A549 (cell line): ENCODE data around the gene LDLRAP1. TPM values are rescaled to one million over a fixed set of nuclear protein-coding genes. Genes with fewer than 3 reads are reported as not detected.

Experiments used
- ATAC-seq, 2 experiments: fragments of 200-7000 bp in 1 of 2; fragments of >200 bp in 1 of 2; cut with Nextera tagmentation in 1 of 2; cut with Tn5 transposase in 1 of 2; 3 replicates each; pipeline versions ENCODE4 v1.8.0 to v1.9.1; 2018 to 2020; ENCODE audit warnings: mild to moderate bottlenecking in 1 of 2, moderate library complexity in 1 of 2
- CTCF ChIA-PET: fragments of 300-600 bp; sonication (Branson Sonifier 250); formaldehyde crosslinking; extraction: SDS; loops from one replicate; lab custom pipeline; 2021; ENCODE audit warnings: antibody characterized with exemption, inconsistent platforms; lab: Yijun Ruan, JAX
- POLR2A ChIA-PET: fragments of 350-600 bp; formaldehyde crosslinking; extraction: SDS; loops from one replicate; lab custom pipeline; 2021; ENCODE audit warnings: antibody characterized with exemption, inconsistent platforms; lab: Yijun Ruan, JAX
- DNase-seq, 2 experiments: peaks; one replicate each; pipeline versions ENCODE4 v3.0.0 to v3.0.0-alpha.2; 2011 to 2016; ENCODE audit warnings: low read depth in 1 of 2, low spot score in 1 of 2
- FAIRE-seq: peaks from 2 replicates; lab custom pipeline; 2011; peaks lifted over from hg19 to GRCh38; lab: Jason Lieb, UNC
- H3K27ac ChIP-seq, 2 experiments: fragments of >200 bp; sonication (Bioruptor Twin); formaldehyde crosslinking; 3 replicates each; pipeline ENCODE4 v1.5.1; 2016 to 2017
- H3K4me1 ChIP-seq: fragments of >200 bp; sonication (Bioruptor Twin); formaldehyde crosslinking; 3 replicates; pipeline ENCODE4 v1.6.1; 2016
- H3K4me2 ChIP-seq: fragments of >200 bp; sonication (Bioruptor Twin); formaldehyde crosslinking; 3 replicates; pipeline ENCODE4 v1.6.1; 2016
- H3K4me3 ChIP-seq: fragments of >200 bp; sonication (Bioruptor Twin); formaldehyde crosslinking; 3 replicates; pipeline ENCODE4 v1.5.1; 2016
- H3K9me3 ChIP-seq: fragments of >200 bp; sonication (Bioruptor Twin); formaldehyde crosslinking; 3 replicates; pipeline ENCODE4 v1.6.1; 2016
- ATOH8 ChIP-seq: fragments of 250-450 bp; sonication (Bioruptor Pico); IDR thresholded peaks from 2 replicates; pipeline ENCODE4 v1.5.0; 2020; ENCODE audit warnings: low read depth, mild to moderate bottlenecking, moderate library complexity
- BHLHE40 ChIP-seq: IDR thresholded peaks from 2 replicates; pipeline ENCODE4 v1.6.1; 2012; ENCODE audit warnings: low read depth, low read length, inconsistent platforms
- CBX8 ChIP-seq: fragments of 200-600 bp; sonication (generic); IDR thresholded peaks from 2 replicates; pipeline ENCODE4 v1.6.1; 2016
- EHMT2 ChIP-seq: fragments of 200-600 bp; sonication (generic); IDR thresholded peaks from 2 replicates; pipeline ENCODE4 v1.6.1; 2016; ENCODE audit warnings: antibody characterized with exemption, low read depth, mild to moderate bottlenecking, moderate library complexity
- ELK1 ChIP-seq: fragments of 150-350 bp; IDR thresholded peaks from 2 replicates; pipeline ENCODE4 v1.6.1; 2014; ENCODE audit warnings: low read depth, mild to moderate bottlenecking, low read length
- EP300 ChIP-seq, 2 experiments: fragments of >200 bp; sonication (Bioruptor Twin); formaldehyde crosslinking; IDR thresholded peaks; 2 replicates in 1 of 2; 3 replicates in 1 of 2; pipeline ENCODE4 v1.6.1; 2016 to 2017
- FOSB ChIP-seq: fragments of 250-450 bp; sonication (Bioruptor Pico); IDR thresholded peaks from 2 replicates; pipeline ENCODE4 v1.5.0; 2020; ENCODE audit warnings: mild to moderate bottlenecking, moderate library complexity
- GATA3 ChIP-seq: IDR thresholded peaks from 2 replicates; pipeline ENCODE4 v1.6.1; 2012; ENCODE audit warnings: borderline replicate concordance
- HDAC2 ChIP-seq: fragments of 200-600 bp; sonication (generic); IDR thresholded peaks from 2 replicates; pipeline ENCODE4 v1.6.1; 2016
- HOXB13 ChIP-seq: fragments of 250-450 bp; sonication (Bioruptor Pico); IDR thresholded peaks from 2 replicates; pipeline ENCODE4 v1.5.0; 2020; ENCODE audit warnings: low read depth, mild to moderate bottlenecking, moderate library complexity
- MAFK ChIP-seq: fragments of 450-650 bp; IDR thresholded peaks from 2 replicates; pipeline ENCODE4 v1.6.1; 2014; ENCODE audit not compliant: partially characterized antibody
- MYC ChIP-seq: IDR thresholded peaks from 2 replicates; pipeline ENCODE4 v1.6.1; 2012; ENCODE audit warnings: mild to moderate bottlenecking, inconsistent platforms, low read length, improper control_type of control experiment, borderline replicate concordance
- NFE2L2 ChIP-seq: fragments of 150-350 bp; conservative IDR thresholded peaks from 2 replicates; pipeline ENCODE4 v1.6.1; 2014; ENCODE audit warnings: low read length
- NPAS2 ChIP-seq: fragments of 250-450 bp; sonication (Bioruptor Pico); IDR thresholded peaks from 2 replicates; pipeline ENCODE4 v1.8.0; 2022; ENCODE audit warnings: mild to moderate bottlenecking, moderate library complexity, borderline replicate concordance
- RAD21 ChIP-seq, 2 experiments: fragments of >200 bp in 1 of 2; sonication (Bioruptor Twin) in 1 of 2; formaldehyde crosslinking in 1 of 2; IDR thresholded peaks in 1 of 2; conservative IDR thresholded peaks in 1 of 2; 2 replicates in 1 of 2; 3 replicates in 1 of 2; pipeline ENCODE4 v1.6.1; 2012 to 2018; ENCODE audit warnings: inconsistent platforms in 1 of 2
- RCOR1 ChIP-seq: fragments of 150-350 bp; IDR thresholded peaks from 2 replicates; pipeline ENCODE4 v1.6.1; 2014; ENCODE audit warnings: antibody characterized with exemption, low read length, low read depth
- SMC3 ChIP-seq: fragments of >200 bp; sonication (Bioruptor Twin); formaldehyde crosslinking; IDR thresholded peaks from 3 replicates; pipeline ENCODE4 v1.6.1; 2018; ENCODE audit warnings: inconsistent platforms
- TFCP2L1 ChIP-seq: fragments of 250-450 bp; sonication (Bioruptor Pico); IDR thresholded peaks from 2 replicates; pipeline ENCODE4 v1.5.0; 2021; ENCODE audit warnings: mild to moderate bottlenecking
- TP53 ChIP-seq: fragments of 250-450 bp; sonication (Bioruptor Pico); IDR thresholded peaks from 2 replicates; pipeline ENCODE4 v1.5.0; 2021; ENCODE audit warnings: mild to moderate bottlenecking, moderate library complexity
- WGBS: methylation state at CpG from one replicate; pipeline ENCODE4 v1.1.6; 2017; ENCODE audit errors: missing lambda C conversion rate; 5-methylcytosine and 5-hydroxymethylcytosine counted together
- polyA plus RNA-seq, 4 experiments: library from polyadenylated mRNA; depleted of rRNA in 3 of 4; stranded (reverse); fragments of >200 nt; fragmentation: RNase III in 1 of 4; extraction: RNeasy Plus Mini Kit Qiagen cat#74134 plus additional on column Dnase treatment in 1 of 4; gene quantifications; 2 replicates in 3 of 4; 3 replicates in 1 of 4; pipeline ENCODE4 v1.2.3, GENCODE V29; 2011 to 2017
- TF ChIP-seq, protein P1 (sequence below): fragments of >200 bp; sonication (Bioruptor Twin); formaldehyde crosslinking; IDR thresholded peaks from 3 replicates; pipeline ENCODE4 v1.6.1; 2016

LDLRAP1 gene
- polyA plus RNA-seq, 2 of the 4 experiments (the other 2 are of a cell fraction), result 7.9 to 10.1 TPM

GRCh38 chr1:25577134-25577920, 33.9 kb downstream of the LDLRAP1 start:
- DNase-seq (no peak), FAIRE-seq (no peak), ATAC-seq (no peak)
- Histone ChIP-seq H3K4me1 (peaks cover 13% of the 10 kb centered on the region), H3K4me3 (no peak overlapping the region), H3K9me3 (no peaks in the 10 kb centered on the region), H3K4me2 (no peak overlapping the region), H3K27ac (no peak overlapping the region)
- WGBS, result 85% methylated on average over 12 of the region's 21 CpGs
- ChIA-PET POLR2A (no interaction called here), CTCF (no interaction called here)
- TF ChIP-seq RCOR1 (no peak), ELK1 (no peak), RAD21 (conservative IDR thresholded peaks at IDR 0.05 in 1 of 2, IDR thresholded peaks at IDR 0.05 in 1 of 2) (no peak), CBX8 (no peak), MAFK (no peak), GATA3 (no peak), ATOH8 (CRISPR knock-in tag) (no peak), EP300 (IDR thresholded peaks at IDR 0.05) (no peak)
- TF ChIP-seq, protein P1, sequence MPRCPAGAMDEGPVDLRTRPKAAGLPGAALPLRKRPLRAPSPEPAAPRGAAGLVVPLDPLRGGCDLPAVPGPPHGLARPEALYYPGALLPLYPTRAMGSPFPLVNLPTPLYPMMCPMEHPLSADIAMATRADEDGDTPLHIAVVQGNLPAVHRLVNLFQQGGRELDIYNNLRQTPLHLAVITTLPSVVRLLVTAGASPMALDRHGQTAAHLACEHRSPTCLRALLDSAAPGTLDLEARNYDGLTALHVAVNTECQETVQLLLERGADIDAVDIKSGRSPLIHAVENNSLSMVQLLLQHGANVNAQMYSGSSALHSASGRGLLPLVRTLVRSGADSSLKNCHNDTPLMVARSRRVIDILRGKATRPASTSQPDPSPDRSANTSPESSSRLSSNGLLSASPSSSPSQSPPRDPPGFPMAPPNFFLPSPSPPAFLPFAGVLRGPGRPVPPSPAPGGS, result no peak

GRCh38 chr1:25579292-25580252, 36.2 kb downstream of the LDLRAP1 start:
- Histone ChIP-seq H3K27ac (no peak overlapping the region), H3K4me1 (no peaks in the 10 kb centered on the region), H3K9me3 (no peaks in the 10 kb centered on the region), H3K4me2 (no peak overlapping the region)
- DNase-seq (no peak), FAIRE-seq (no peak), ATAC-seq (no peak)
- WGBS, result 71% methylated on average over 16 of the region's 19 CpGs
- CTCF ChIA-PET, result interaction anchor here (1.0 to 1.3 kb wide), 5 partner anchors 10 to 39 kb away, joined by 3 read pairs; no protein-coding TSS in a partner anchor
- TF ChIP-seq NPAS2 (no peak), NFE2L2 (no peak), HDAC2 (no peak), HOXB13 (CRISPR knock-in tag) (no peak), FOSB (CRISPR knock-in tag) (no peak), MYC (no peak), BHLHE40 (no peak)
- TF ChIP-seq, all 56 proteins: peak for 0
- POLR2A ChIA-PET, result no interaction called here
- H3K4me3 ChIP-seq, result no peak overlapping the region

GRCh38 chr1:25580927-25581326, 37.5 kb downstream of the LDLRAP1 start:
- ATAC-seq (peak in 1 of 2 experiments; percentile 17; a peak in 1 of 6 replicates), FAIRE-seq (no peak), DNase-seq (no peak)
- Histone ChIP-seq H3K27ac (no peak overlapping the region), H3K4me3 (no peak overlapping the region), H3K4me1 (no peaks in the 10 kb centered on the region), H3K9me3 (no peaks in the 10 kb centered on the region), H3K4me2 (no peak overlapping the region)
- ChIA-PET CTCF (interaction anchor here (0.9 to 1.0 kb wide), 2 partner anchors 13 to 17 kb away, joined by 3 read pairs; no protein-coding TSS in a partner anchor), POLR2A (no interaction called here)
- TF ChIP-seq HDAC2, result no peak
- no peak for TF ChIP-seq FOSB (CRISPR knock-in tag)
- TF ChIP-seq SMC3, result no peak
- no peak for TF ChIP-seq EHMT2
- TF ChIP-seq TP53, result no peak
- TF ChIP-seq BHLHE40, result no peak
- no peak for TF ChIP-seq TFCP2L1
- 63% methylated on average over 6 of the region's 6 CpGs for WGBS
